Non-pigmented ciliary epithelial cell (primary cell): ENCODE data around the gene CAMTA1.
"Not testable (repeated sequence)": the region's sequence is repeated elsewhere in the genome, so short reads cannot be mapped to it uniquely, and the experiment has no call there.

Experiments
- DNase-seq: peaks from one replicate; pipeline ENCODE4 v3.0.0-alpha.2; 2010; ENCODE audit warnings: low read depth

CAMTA1 gene

GRCh38 chr1:7590426-7590790, 805.2 kb downstream of the CAMTA1 start:
- no peak for DNase-seq

GRCh38 chr1:7591565-7591964, 806.3 kb downstream of the CAMTA1 start:
- DNase-seq = no peak

DNA sequence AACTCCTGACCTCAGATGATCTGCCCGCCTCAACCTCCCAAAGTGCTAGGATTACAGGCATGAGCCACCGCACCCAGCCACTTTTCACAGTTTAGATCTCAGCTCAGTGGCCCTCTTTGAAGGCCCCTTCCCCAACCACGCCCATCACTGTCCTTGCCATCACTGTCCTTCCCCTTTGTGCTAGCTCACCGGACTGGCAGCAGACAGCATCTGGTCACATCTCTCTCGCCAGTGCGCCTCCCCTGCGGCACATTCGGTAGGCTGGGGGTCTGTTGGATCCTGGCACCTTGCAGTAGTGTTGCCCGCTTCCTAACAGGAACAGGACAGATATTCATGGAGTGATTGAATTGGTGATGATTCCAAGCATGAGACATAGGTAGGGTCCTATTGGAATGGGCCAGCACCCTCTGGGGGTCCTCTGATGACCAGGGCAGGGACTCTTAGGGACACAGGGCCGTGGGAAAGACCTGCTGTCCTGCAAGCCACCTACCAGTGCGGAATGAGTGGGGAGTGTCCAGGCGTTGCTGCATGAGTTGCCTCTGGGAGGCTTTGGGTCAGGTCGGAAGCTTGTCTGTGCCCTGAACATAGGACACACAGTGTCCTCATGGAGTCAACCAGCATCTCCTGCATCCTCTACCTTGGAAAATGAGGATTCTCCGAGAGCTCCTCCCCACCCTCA, 807.0 kb downstream of the CAMTA1 start:
- no peak for DNase-seq

DNA sequence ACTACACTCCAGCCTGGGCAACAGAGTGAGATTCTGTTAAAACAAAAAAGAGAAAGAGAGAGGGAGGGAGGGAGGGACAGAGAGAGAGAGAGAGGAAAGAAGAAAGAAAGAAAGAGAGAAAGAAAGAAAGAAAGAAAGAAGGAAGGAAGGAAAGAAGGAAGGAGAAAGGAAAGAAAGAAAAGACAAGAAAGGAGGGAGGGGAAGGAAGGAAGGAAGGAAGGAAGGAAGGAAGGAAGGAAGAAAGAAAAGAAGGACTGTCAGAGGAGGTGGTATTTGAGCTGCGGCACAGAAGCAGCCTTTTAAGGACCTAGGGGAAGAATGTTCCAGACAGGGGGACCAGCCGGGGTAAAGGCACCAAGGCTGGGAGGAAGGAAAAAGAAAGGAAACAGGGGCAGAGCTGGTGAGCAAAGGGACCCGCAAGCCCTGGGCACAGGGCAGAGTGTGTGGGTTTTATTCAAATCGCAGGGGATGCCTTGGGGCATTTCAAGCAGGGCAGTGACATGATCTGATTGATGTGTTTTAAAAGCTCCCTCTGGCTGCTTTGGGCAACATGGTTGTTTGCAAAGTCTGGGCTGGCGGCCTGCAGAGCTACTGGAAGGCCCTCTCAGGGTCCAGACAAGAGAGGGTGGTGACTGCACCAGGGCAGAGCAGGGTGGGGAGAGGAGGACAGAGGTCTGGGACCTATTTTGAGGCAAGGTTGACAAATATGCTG, 808.9 kb downstream of the CAMTA1 start:
- DNase-seq = no peak

DNA sequence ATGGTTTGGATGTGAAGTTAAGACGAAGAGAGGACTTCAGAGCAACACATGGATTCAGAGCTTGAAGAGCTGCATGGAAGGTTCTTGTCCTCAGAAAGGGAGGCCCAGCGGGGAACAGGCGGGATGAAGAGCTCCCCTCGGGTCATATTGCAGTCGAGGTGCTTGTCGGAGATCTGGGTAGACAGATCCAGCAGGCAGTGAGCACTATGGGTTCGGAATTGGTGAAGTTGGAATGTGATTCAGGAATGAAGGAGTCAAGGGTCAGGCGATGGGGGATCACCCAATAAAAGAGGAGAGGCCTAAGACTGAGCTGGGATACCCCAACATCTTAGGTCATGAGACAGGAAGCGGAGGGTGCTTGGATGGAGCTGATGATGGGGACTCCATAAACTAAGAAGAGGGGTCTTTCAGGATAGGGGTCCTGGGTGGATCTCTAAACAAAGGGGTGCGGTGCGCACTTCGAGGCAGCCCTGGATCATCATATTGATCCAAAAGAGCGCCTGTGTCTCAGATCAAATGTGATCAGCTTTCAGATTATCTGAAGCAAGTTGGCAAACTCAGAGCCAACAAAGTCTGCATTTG, 809.6 kb downstream of the CAMTA1 start:
- DNase-seq = no peak

GRCh38 chr1:7595336-7595735, 810.1 kb downstream of the CAMTA1 start:
- DNase-seq = no peak

GRCh38 chr1:7596126-7596965, 811.1 kb downstream of the CAMTA1 start:
- no peak for DNase-seq

DNA sequence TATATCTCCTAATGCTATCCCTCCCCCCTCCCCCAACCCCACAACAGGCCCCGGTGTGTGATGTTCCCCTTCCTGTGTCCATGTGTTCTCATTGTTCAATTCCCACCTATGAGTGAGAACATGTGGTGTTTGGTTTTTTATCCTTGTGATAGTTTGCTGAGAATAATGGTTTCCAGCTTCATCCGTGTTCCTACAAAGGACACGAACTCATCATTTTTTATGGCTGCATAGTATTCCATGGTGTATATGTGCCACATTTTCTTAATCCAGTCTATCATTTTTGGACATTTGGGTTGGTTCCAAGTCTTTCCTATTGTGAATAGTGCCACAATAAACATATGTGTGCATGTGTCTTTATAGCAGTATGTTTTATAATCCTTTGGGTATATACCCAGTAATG, 812.8 kb downstream of the CAMTA1 start:
- not testable (repeated sequence) for DNase-seq

- not testable (repeated sequence) for DNase-seq
Observed at GRCh38 chr1:7604906-7605305, 819.7 kb downstream of the CAMTA1 start.

- DNase-seq = no peak
Observed at GRCh38 chr1:7606096-7606495, 820.8 kb downstream of the CAMTA1 start.

DNA sequence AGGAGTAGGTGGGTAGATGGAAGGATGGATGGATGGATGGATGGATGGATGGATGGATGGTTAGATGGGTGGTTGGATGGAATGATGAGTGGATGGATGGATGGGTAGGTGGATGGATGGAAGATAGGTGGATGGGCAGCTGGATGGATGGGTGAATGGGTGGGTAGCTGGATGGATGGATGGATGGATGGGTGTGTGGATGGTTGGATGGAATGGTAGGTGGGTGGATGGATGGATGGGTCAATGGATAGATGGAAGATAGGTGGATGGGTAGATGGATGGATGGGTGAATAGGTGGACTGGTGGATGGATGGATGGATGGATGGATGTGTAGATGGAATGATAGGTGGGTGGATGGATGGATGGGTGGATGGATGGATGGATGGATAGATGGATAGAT, 821.8 kb downstream of the CAMTA1 start:
- DNase-seq = no peak

DNA sequence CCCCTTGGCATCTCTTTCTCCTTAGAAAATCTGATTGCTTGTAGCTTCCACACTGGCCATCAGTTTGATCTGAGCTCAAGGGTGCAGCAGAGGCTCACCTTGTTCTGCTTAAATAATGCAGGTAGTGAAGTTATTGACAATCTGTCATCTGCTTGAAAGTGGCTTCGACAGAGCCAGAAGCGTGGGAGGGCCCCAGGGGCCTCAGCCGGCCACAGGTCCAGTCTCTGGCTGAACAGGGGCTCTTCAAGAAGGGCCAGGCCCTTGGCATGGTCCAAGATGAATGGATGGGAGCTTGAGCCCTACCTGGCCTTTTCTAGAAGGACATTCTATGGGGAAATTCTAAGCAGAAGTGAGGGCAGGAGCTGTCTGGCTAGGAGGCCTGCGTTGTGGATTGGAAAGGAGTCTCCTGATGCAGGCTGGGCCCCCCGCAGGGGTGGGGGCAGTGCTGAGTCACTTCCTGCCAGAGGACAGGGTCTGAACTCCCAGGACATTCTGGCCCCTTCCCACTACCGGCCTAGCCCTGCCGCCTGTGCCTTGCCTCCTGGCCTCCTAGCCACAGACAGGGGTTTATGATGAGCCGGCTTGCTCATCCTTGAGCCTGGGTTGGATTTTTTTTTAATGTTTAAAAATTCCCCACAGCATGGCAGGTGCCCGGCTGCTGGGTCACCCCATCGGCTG, 823.5 kb downstream of the CAMTA1 start:
- no peak for DNase-seq

- DNase-seq = no peak
Observed at GRCh38 chr1:7609311-7609994, 824.2 kb downstream of the CAMTA1 start.

DNA sequence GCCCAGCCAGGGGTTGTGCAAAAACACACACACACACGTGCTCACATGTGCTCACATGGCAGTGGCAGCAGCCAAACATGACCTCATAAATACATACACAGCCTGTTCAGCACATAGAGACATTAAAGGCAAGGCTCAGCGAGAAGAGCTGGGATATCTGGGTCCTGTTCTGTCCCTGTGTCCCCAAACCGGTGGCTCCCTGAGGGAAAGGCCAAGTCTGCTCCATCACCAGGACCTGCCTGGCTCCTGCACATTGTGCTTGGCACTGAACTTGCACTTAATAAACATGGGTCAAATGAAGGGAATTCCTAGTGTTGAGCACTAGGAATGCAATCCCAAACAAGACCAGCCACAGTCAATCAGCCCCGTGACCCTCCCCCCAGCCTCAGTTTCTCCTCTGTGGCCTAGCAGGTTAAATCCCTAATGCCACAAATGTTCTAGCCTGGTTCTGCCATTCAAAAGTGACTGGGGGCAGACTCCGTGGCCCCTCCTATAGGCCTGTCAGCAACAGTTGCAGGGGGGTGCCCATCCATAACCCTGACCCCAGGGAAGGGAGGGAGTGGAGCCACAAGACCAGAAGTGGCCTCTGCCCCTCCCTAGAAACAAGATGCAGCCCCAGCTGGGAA, 825.0 kb downstream of the CAMTA1 start:
- DNase-seq = no peak

GRCh38 chr1:7610936-7611335, 825.7 kb downstream of the CAMTA1 start:
- DNase-seq = no peak

- no peak for DNase-seq
Observed at GRCh38 chr1:7611421-7612010, 826.3 kb downstream of the CAMTA1 start.

- no peak for DNase-seq
Observed at GRCh38 chr1:7613106-7613850, 828.0 kb downstream of the CAMTA1 start.

DNA sequence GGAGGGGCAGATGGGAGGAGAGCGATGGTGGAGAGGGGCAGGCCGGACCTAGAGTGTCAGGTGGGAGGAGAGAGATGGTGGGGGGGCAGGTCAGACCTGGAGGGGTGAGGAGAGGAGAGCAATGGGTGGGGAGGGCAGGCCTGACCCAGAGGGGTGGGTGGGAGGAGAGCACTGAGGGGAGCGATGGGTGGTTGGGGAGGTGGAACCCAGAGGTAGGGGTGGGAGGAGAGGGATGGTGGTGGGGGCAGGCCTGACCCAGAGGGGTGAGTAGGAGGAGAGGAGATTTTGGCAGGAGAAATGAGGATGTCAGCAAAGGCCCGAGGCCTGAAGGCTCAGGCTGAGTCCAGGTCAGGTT, 828.6 kb downstream of the CAMTA1 start:
- no peak for DNase-seq

GRCh38 chr1:7614576-7615074, 829.4 kb downstream of the CAMTA1 start:
- DNase-seq = no peak

DNA sequence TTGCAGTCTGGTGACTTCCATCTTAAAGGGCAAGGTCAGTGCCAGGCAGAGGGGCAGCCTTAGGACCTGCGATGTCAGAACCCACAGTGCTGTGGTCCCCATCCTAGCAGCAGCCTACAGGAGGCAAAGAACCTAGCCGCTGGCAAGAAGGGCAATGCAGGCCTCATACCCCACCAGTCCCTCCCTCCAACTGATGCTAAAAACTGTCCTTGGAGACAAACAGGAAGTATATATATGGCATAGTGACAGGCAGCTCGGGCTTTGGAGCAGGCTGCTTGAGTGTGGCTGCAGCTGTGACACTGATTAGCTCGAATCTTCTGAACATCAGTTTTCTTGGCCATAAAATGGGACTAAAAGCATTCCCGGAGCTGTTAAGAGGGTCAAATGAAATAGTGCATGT, 829.9 kb downstream of the CAMTA1 start:
- no peak for DNase-seq
